HepG2 (cell line): ENCODE results near the gene CBX7. TPM values are rescaled to one million over a fixed set of nuclear protein-coding genes. Genes with fewer than 3 reads are reported as not detected.
A peak's percentile ranks its signal among the peaks of the same experiment; 100 is the strongest.

Experiments used
- ADNP ChIP-seq: sonication (generic); formaldehyde crosslinking; IDR thresholded peaks from 2 replicates; pipeline ENCODE4 v1.4.0; 2020; ENCODE audit warnings: missing genetic modification reagents
- AKAP8 ChIP-seq: sonication (generic); formaldehyde crosslinking; IDR thresholded peaks from 2 replicates; pipeline ENCODE4 v1.5.1; 2020; ENCODE audit warnings: mild to moderate bottlenecking, missing genetic modification reagents
- ARNT2 ChIP-seq: sonication (generic); formaldehyde crosslinking; IDR thresholded peaks from 2 replicates; pipeline ENCODE4 v1.8.0; 2022; ENCODE audit warnings: mild to moderate bottlenecking, low read depth, missing genetic modification reagents, moderate library complexity
- ATF3 ChIP-seq: sonication (generic); formaldehyde crosslinking; IDR thresholded peaks from 2 replicates; pipeline ENCODE4 v1.4.0; 2020; ENCODE audit warnings: missing genetic modification reagents
- GLI4 ChIP-seq: sonication (generic); formaldehyde crosslinking; IDR thresholded peaks from 2 replicates; pipeline ENCODE4 v1.5.1; 2020; ENCODE audit warnings: missing genetic modification reagents, mild to moderate bottlenecking, moderate library complexity, borderline replicate concordance
- KDM4B ChIP-seq: sonication (generic); formaldehyde crosslinking; IDR thresholded peaks from 2 replicates; pipeline ENCODE4 v1.4.0; 2020; ENCODE audit warnings: missing genetic modification reagents
- MED1 ChIP-seq: sonication (generic); formaldehyde crosslinking; IDR thresholded peaks from 2 replicates; pipeline ENCODE4 v1.4.0; 2020; ENCODE audit warnings: missing genetic modification reagents
- MIER2 ChIP-seq: IDR thresholded peaks from 2 replicates; pipeline ENCODE4 v1.6.1; 2016; ENCODE audit warnings: missing biosample characterization, missing genetic modification reagents
- MYC ChIP-seq: sonication (generic); formaldehyde crosslinking; IDR thresholded peaks from 2 replicates; pipeline ENCODE4 v1.9.0; 2021; ENCODE audit warnings: missing genetic modification reagents, borderline replicate concordance
- PLSCR1 ChIP-seq: sonication (generic); formaldehyde crosslinking; IDR thresholded peaks from 2 replicates; pipeline ENCODE4 v1.5.0; 2020; ENCODE audit warnings: missing genetic modification reagents, mild to moderate bottlenecking, borderline replicate concordance
- RAD21 ChIP-seq: fragments of 450-650 bp; formaldehyde crosslinking; IDR thresholded peaks from 2 replicates; pipeline ENCODE4 v1.5.0; 2020; ENCODE audit warnings: mild to moderate bottlenecking
- SAP130 ChIP-seq: IDR thresholded peaks from 2 replicates; pipeline ENCODE4 v1.6.1; 2016; ENCODE audit warnings: low read depth
- SCMH1 ChIP-seq: sonication (generic); formaldehyde crosslinking; IDR thresholded peaks from 2 replicates; pipeline ENCODE4 v1.9.0; 2021; ENCODE audit warnings: missing genetic modification reagents, mild to moderate bottlenecking, borderline replicate concordance
- ZBTB43 ChIP-seq: sonication (generic); formaldehyde crosslinking; conservative IDR thresholded peaks from 2 replicates; pipeline ENCODE4 v1.4.0; 2020; ENCODE audit warnings: missing genetic modification reagents
- ZFP36 ChIP-seq: fragments of 150-350 bp; IDR thresholded peaks from 2 replicates; pipeline ENCODE4 v1.6.1; 2018; ENCODE audit warnings: borderline replicate concordance, low read length, low read depth; ENCODE audit not compliant: partially characterized antibody
- ZNF264 ChIP-seq: sonication (generic); formaldehyde crosslinking; IDR thresholded peaks from 2 replicates; pipeline ENCODE4 v1.4.0; 2020; ENCODE audit warnings: missing genetic modification reagents
- ZNF430 ChIP-seq: sonication (generic); formaldehyde crosslinking; IDR thresholded peaks from 2 replicates; pipeline ENCODE4 v1.9.0; 2021; ENCODE audit warnings: mild to moderate bottlenecking, missing genetic modification reagents
- ZNF782 ChIP-seq: sonication (generic); formaldehyde crosslinking; IDR thresholded peaks from 2 replicates; pipeline ENCODE4 v1.4.0; 2020; ENCODE audit warnings: missing genetic modification reagents, mild to moderate bottlenecking, borderline replicate concordance
- polyA plus RNA-seq, 8 experiments: library from polyadenylated mRNA; depleted of rRNA in 3 of 8; stranded (reverse) in 7 of 8; unstranded in 1 of 8; fragments of >200 nt; fragmentation: Illumina TruSeq in 4 of 8; extraction: Trizol in 4 of 8; gene quantifications; 2 replicates each; pipeline versions ENCODE4 v1.2.1 to v1.2.3, GENCODE V29; 2011 to 2016; ENCODE audit warnings: low read depth in 4 of 8, missing spikeins in 1 of 8, mixed read lengths in 1 of 8; ENCODE audit not compliant: insufficient read depth in 1 of 8
- total RNA-seq, 5 experiments: library from RNA; depleted of rRNA; stranded (reverse); fragments of >200 nt; fragmentation: Illumina TruSeq; extraction: Trizol; gene quantifications; 2 replicates each; pipeline ENCODE4 v1.2.3, GENCODE V29; 2016; ENCODE audit warnings: low read depth in 1 of 5
- TF ChIP-seq, protein P1 (sequence below): sonication (generic); formaldehyde crosslinking; IDR thresholded peaks from 2 replicates; pipeline ENCODE4 v1.8.0; 2022; ENCODE audit warnings: mild to moderate bottlenecking, missing genetic modification reagents, moderate library complexity
- TF ChIP-seq, protein P2 (sequence below): sonication (generic); formaldehyde crosslinking; IDR thresholded peaks from 2 replicates; pipeline ENCODE4 v1.4.0; 2020; ENCODE audit warnings: missing genetic modification reagents; ENCODE audit errors: not compliant biosample characterization
- TF ChIP-seq, protein P3 (sequence below): sonication (generic); formaldehyde crosslinking; IDR thresholded peaks from 2 replicates; pipeline ENCODE4 v1.5.1; 2020; ENCODE audit warnings: mild to moderate bottlenecking, missing genetic modification reagents

Gene CBX7
- total and polyA plus RNA-seq, 2 of the 13 experiments (the other 11 are each of a cell fraction or from before 2014, with no cell fraction given): 0.35 to 4.9 TPM

GRCh38 chr22:39130892-39131855 is 21.3 kb downstream of the CBX7 start (continued):
- TF ChIP-seq ZNF782 (CRISPR knock-in tag) (no peak), SAP130 (CRISPR knock-in tag) (peak; percentile 27; the same call in 1 of the 2 replicates), AKAP8 (CRISPR knock-in tag) (no peak), ZFP36 (no peak), ZNF430 (0 out of 2 replicates have a peak, but pooled peaks have one; percentile 5), ATF3 (CRISPR knock-in tag) (no peak), MIER2 (no peak), ADNP (CRISPR knock-in tag) (no peak), RAD21 (no peak), SCMH1 (CRISPR knock-in tag) (no peak), GLI4 (no peak), ZNF264 (CRISPR knock-in tag) (no peak), MED1 (CRISPR knock-in tag) (0 out of 2 replicates have a peak, but pooled peaks have one; percentile 28), ARNT2 (CRISPR knock-in tag) (0 out of 2 replicates have a peak, but pooled peaks have one; percentile 24), KDM4B (CRISPR knock-in tag) (no peak), MYC (CRISPR knock-in tag) (peak; percentile 28; the same call in 1 of the 2 replicates), ZBTB43 (CRISPR knock-in tag) (0 out of 2 replicates have a peak, but pooled peaks have one; percentile 22), PLSCR1 (CRISPR knock-in tag) (no peak)
- TF ChIP-seq, protein P1, sequence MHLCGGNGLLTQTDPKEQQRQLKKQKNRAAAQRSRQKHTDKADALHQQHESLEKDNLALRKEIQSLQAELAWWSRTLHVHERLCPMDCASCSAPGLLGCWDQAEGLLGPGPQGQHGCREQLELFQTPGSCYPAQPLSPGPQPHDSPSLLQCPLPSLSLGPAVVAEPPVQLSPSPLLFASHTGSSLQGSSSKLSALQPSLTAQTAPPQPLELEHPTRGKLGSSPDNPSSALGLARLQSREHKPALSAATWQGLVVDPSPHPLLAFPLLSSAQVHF (CRISPR knock-in tag): no peak
- TF ChIP-seq, protein P2, sequence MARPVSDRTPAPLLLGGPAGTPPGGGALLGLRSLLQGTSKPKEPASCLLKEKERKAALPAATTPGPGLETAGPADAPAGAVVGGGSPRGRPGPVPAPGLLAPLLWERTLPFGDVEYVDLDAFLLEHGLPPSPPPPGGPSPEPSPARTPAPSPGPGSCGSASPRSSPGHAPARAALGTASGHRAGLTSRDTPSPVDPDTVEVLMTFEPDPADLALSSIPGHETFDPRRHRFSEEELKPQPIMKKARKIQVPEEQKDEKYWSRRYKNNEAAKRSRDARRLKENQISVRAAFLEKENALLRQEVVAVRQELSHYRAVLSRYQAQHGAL (CRISPR knock-in tag): no peak
- TF ChIP-seq, protein P3, sequence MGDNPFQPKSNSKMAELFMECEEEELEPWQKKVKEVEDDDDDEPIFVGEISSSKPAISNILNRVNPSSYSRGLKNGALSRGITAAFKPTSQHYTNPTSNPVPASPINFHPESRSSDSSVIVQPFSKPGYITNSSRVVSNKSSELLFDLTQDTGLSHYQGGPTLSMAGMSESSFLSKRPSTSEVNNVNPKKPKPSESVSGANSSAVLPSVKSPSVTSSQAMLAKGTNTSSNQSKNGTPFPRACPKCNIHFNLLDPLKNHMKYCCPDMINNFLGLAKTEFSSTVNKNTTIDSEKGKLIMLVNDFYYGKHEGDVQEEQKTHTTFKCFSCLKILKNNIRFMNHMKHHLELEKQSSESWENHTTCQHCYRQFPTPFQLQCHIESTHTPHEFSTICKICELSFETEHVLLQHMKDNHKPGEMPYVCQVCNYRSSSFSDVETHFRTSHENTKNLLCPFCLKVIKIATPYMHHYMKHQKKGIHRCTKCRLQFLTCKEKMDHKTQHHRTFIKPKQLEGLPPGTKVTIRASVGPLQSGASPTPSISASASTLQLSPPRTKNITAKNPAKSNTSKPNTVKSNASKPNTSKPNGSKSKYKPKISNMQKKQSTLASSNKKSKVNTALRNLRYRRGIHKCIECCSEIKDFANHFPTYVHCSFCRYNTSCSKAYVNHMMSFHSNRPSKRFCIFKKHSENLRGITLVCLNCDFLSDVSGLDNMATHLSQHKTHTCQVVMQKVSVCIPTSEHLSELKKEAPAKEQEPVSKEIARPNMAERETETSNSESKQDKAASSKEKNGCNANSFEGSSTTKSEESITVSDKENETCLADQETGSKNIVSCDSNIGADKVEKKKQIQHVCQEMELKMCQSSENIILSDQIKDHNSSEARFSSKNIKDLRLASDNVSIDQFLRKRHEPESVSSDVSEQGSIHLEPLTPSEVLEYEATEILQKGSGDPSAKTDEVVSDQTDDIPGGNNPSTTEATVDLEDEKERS (CRISPR knock-in tag): 0 out of 2 replicates have a peak, but pooled peaks have one; percentile 6
